ENCODE results near the gene GGCX.

The GGCX gene

GRCh38 chr2:85593023-85593422 is 31.7 kb upstream of the GGCX start:
- DNase-seq = peak; percentile 42

- peak; percentile 87 for DNase-seq
Measured at GRCh38 chr2:85592299-85592698, 31.0 kb upstream of the GGCX start.

GRCh38 chr2:85591563-85591962 is 30.3 kb upstream of the GGCX start:
- no peak for DNase-seq

- DNase-seq = peak; percentile 46
Measured at GRCh38 chr2:85590950-85591349, 29.7 kb upstream of the GGCX start.

GRCh38 chr2:85589982-85590791 is 28.9 kb upstream of the GGCX start:
- peak; percentile 97 for DNase-seq

- DNase-seq = no peak
Measured at GRCh38 chr2:85589181-85589580, 27.9 kb upstream of the GGCX start.

- DNase-seq = no peak
Measured at GRCh38 chr2:85588645-85589044, 27.4 kb upstream of the GGCX start.

- DNase-seq = no peak
Measured at GRCh38 chr2:85588236-85588635, 26.9 kb upstream of the GGCX start.

- DNase-seq = peak; percentile 32
Measured at GRCh38 chr2:85585781-85586105, 24.4 kb upstream of the GGCX start.

GRCh38 chr2:85584857-85585780 is 23.8 kb upstream of the GGCX start:
- DNase-seq = peak; percentile 92

GRCh38 chr2:85584354-85584856 is 23.1 kb upstream of the GGCX start, which contains the start of gene VAMP5:
VAMP5 (plus strand) TSS chr2:85584431; CDS start chr2:85584491, 60 bp downstream.
- DNase-seq = no peak

GRCh38 chr2:85583667-85584353 is 22.5 kb upstream of the GGCX start:
- no peak for DNase-seq

- no peak for DNase-seq
Measured at GRCh38 chr2:85582492-85582891, 21.2 kb upstream of the GGCX start.

- no peak for DNase-seq
Measured at GRCh38 chr2:85580206-85580605, 18.9 kb upstream of the GGCX start.

GRCh38 chr2:85579266-85579935 is 18.1 kb upstream of the GGCX start:
- no peak for DNase-seq

- DNase-seq = peak; percentile 51
Measured at GRCh38 chr2:85578243-85579180, 17.2 kb upstream of the GGCX start.

GRCh38 chr2:85577386-85578242 is 16.3 kb upstream of the GGCX start, which contains the start of gene VAMP8:
VAMP8 (plus strand) TSS chr2:85577586; CDS start chr2:85577647, 61 bp downstream.
- peak; percentile 88 for DNase-seq

- DNase-seq = no peak
Measured at GRCh38 chr2:85577063-85577385, 15.7 kb upstream of the GGCX start.

GRCh38 chr2:85575739-85576138 is 14.4 kb upstream of the GGCX start:
- no peak for DNase-seq

- DNase-seq = no peak
Measured at GRCh38 chr2:85566265-85566664, 5.0 kb upstream of the GGCX start.

All from DMS53 (cell line).